ENCODE results near the gene INAFM2. TPM values are rescaled to one million over a fixed set of nuclear protein-coding genes. Genes with fewer than 3 reads are reported as not detected.

INAFM2 gene
- total and polyA plus RNA-seq, 2 of the 4 experiments (the other 2 are of a cell fraction): 10.4 to 14.0 TPM

GRCh38 chr15:40297356-40297755, 26.1 kb upstream of the INAFM2 start:
- Histone ChIP-seq H3K27ac (ENCODE audit: insufficient read depth, low read length) (no peak overlapping the region), H2BK15ac (ENCODE audit: low read depth, low read length) (no peak overlapping the region), H2AFZ (replicated peaks; ENCODE audit: low read length, poor library complexity) (no peak overlapping the region), H3K9me1 (ENCODE audit: insufficient read depth, low read length) (no peaks in the 10 kb centered on the region), H3K18ac (ENCODE audit: low read depth, low read length) (no peak overlapping the region), H2BK5ac (ENCODE audit: low read depth, low read length, poor library complexity, severe bottlenecking) (no peak overlapping the region), H3K56ac (ENCODE audit: extremely low read depth, insufficient read depth, low read length) (no peak overlapping the region), H4K20me1 (ENCODE audit: insufficient read depth, low read length) (no peaks in the 10 kb centered on the region), H2AK9ac (replicated peaks; ENCODE audit: low read depth, low read length, poor library complexity) (no peak overlapping the region), H3K4me3 (ENCODE audit: insufficient read depth, low read depth, low read length) (no peak overlapping the region), H4K91ac (ENCODE audit: insufficient read depth, low read depth, low read length) (no peak overlapping the region), H3K79me1 (ENCODE audit: low read depth in 1 of 2, low read length in 2 of 2) (no peaks in the 10 kb centered on the region), H3K9me3 (ENCODE audit: control insufficient read depth, insufficient read depth, low read length) (peaks cover 8% of the 10 kb centered on the region), H3K4me2 (ENCODE audit: low read depth, low read length) (no peak overlapping the region), H3K4ac (ENCODE audit: low read depth, low read length) (no peak overlapping the region), H3K9ac (ENCODE audit: low read depth, low read length) (no peak overlapping the region), H3K36me3 (ENCODE audit: control insufficient read depth, insufficient read depth, low read length) (no peaks in the 10 kb centered on the region), H3K27me3 (ENCODE audit: control insufficient read depth, insufficient read depth, low read length) (peaks cover 75% of the 10 kb centered on the region), H3K4me1 (ENCODE audit: control insufficient read depth, insufficient read depth, low read length) (no peaks in the 10 kb centered on the region), H2BK120ac (ENCODE audit: low read depth, low read length) (no peak overlapping the region), H3K23ac (ENCODE audit: low read depth, low read length) (no peak overlapping the region), H4K8ac (ENCODE audit: low read depth in 2 of 2, low read length in 2 of 2) (no peak overlapping the region), H2AK5ac (ENCODE audit: low read depth, low read length) (no peak overlapping the region), H4K5ac (ENCODE audit: low read depth, low read length) (no peak overlapping the region), H3K14ac (replicated peaks; ENCODE audit: low read depth, low read length) (no peak overlapping the region), H2BK20ac (ENCODE audit: low read depth, low read length) (no peak overlapping the region)
- dilution Hi-C loops (cut with HindIII; ENCODE audit: low sequenced_read_pairs, unreplicated experiment) (no loop called here), intact Hi-C loops (cut with micrococcal nuclease) (no loop called here), in situ Hi-C loops (cut with MboI; ENCODE audit: low sequenced_read_pairs) (no loop called here)
- CTCF ChIA-PET: no interaction called here
- DNase-seq (no peak), ATAC-seq (ENCODE audit: low read depth) (no peak)
- 97% methylated on average over 5 of the region's 10 CpGs; no CpG with 5 or more reads in 1 of the 2 experiments for WGBS, 2 experiments (ENCODE audit: extremely low coverage in 2 of 2, insufficient read length in 1 of 2)
- BruUV-seq (replicated peaks): no TSS peak
- TF ChIP-seq, protein P1, sequence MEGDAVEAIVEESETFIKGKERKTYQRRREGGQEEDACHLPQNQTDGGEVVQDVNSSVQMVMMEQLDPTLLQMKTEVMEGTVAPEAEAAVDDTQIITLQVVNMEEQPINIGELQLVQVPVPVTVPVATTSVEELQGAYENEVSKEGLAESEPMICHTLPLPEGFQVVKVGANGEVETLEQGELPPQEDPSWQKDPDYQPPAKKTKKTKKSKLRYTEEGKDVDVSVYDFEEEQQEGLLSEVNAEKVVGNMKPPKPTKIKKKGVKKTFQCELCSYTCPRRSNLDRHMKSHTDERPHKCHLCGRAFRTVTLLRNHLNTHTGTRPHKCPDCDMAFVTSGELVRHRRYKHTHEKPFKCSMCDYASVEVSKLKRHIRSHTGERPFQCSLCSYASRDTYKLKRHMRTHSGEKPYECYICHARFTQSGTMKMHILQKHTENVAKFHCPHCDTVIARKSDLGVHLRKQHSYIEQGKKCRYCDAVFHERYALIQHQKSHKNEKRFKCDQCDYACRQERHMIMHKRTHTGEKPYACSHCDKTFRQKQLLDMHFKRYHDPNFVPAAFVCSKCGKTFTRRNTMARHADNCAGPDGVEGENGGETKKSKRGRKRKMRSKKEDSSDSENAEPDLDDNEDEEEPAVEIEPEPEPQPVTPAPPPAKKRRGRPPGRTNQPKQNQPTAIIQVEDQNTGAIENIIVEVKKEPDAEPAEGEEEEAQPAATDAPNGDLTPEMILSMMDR (conservative IDR thresholded peaks at IDR 0.05; ENCODE audit: low read depth, low read length): no peak
- no peak for TF ChIP-seq CEBPB (IDR thresholded peaks at IDR 0.05; ENCODE audit: low read depth, low read length)
- POLR2A ChIA-PET (ENCODE audit: unreplicated experiment): no interaction called here
